GM12878 (cell line): Measurements from ENCODE around the gene RNU6-9. TPM values are rescaled to one million over a fixed set of nuclear protein-coding genes. Genes with fewer than 3 reads are reported as not detected.

Experiments used
- ATAC-seq: fragments of 200-7000 bp; cut with Tn5 transposase; 3 replicates; pipeline ENCODE4 v1.9.1; 2020; ENCODE audit warnings: mild to moderate bottlenecking, moderate library complexity
- BruUV-seq: library from RNA; stranded (reverse); fragments of 400-500 nt; replicated peaks from 2 replicates; lab custom pipeline; 2021; lab: Mats Ljungman, UMichigan
- CTCF ChIA-PET: fragments of 300-600 bp; sonication (Branson Sonifier 250); formaldehyde crosslinking; extraction: SDS; loops from one replicate; lab custom pipeline; 2021; ENCODE audit warnings: inconsistent platforms; lab: Yijun Ruan, JAX
- POLR2A ChIA-PET: fragments of 350-600 bp; formaldehyde crosslinking; extraction: SDS; loops from one replicate; lab custom pipeline; 2021; ENCODE audit warnings: inconsistent platforms; lab: Charles Lee
- RAD21 ChIA-PET: fragments of 300-600 bp; sonication (Branson Sonifier 250); formaldehyde crosslinking; loops from one replicate; lab custom pipeline; 2023; ENCODE audit warnings: antibody characterized with exemption; ENCODE audit not compliant: unreplicated experiment; lab: Charles Lee
- SMC1A ChIA-PET: fragments of 300-600 bp; sonication (Branson Sonifier 250); formaldehyde crosslinking; loops from one replicate; lab custom pipeline; 2023; ENCODE audit not compliant: unreplicated experiment, uncharacterized antibody; lab: Charles Lee
- DNase-seq: peaks from one replicate; pipeline ENCODE4 v3.0.0-alpha.2; 2011; ENCODE audit warnings: low read depth, low spot score
- FAIRE-seq: peaks from 3 replicates; lab custom pipeline; 2011; peaks lifted over from hg19 to GRCh38; lab: Jason Lieb, UNC
- H2AFZ ChIP-seq: 2 replicates; pipeline ENCODE4 v1.6.0; 2011; ENCODE audit warnings: low read depth, low read length, control low read depth; ENCODE audit not compliant: control insufficient read depth
- H3K27ac ChIP-seq: 2 replicates; pipeline ENCODE4 v1.5.1; 2011; ENCODE audit warnings: control low read depth; ENCODE audit not compliant: control insufficient read depth, insufficient read depth
- H3K27me3 ChIP-seq, 2 experiments: replicated peaks in 1 of 2; 2 replicates each; pipeline versions ENCODE4 v1.6.0 to v1.6.1; 2011; ENCODE audit warnings: low read length in 1 of 2; ENCODE audit not compliant: control insufficient read depth in 2 of 2, insufficient read depth in 2 of 2
- H3K36me3 ChIP-seq, 2 experiments: 2 replicates each; pipeline ENCODE4 v1.5.1; 2011; ENCODE audit warnings: low read length in 1 of 2; ENCODE audit not compliant: control insufficient read depth in 2 of 2, insufficient read depth in 2 of 2
- H3K4me1 ChIP-seq: 2 replicates; pipeline ENCODE4 v1.6.1; 2011; ENCODE audit warnings: mild to moderate bottlenecking, low read length, moderate library complexity, mixed read lengths; ENCODE audit not compliant: control insufficient read depth, insufficient read depth
- H3K4me2 ChIP-seq: 2 replicates; pipeline ENCODE4 v1.6.0; 2011; ENCODE audit warnings: control low read depth; ENCODE audit not compliant: control insufficient read depth, insufficient read depth
- H3K4me3 ChIP-seq: fragments of 200-600 bp; sonication (generic); 2 replicates; pipeline ENCODE4 v1.5.1; 2016
- H3K79me2 ChIP-seq: 2 replicates; pipeline ENCODE4 v1.6.0; 2011; ENCODE audit warnings: low read length; ENCODE audit not compliant: control insufficient read depth, insufficient read depth
- H3K9ac ChIP-seq: 2 replicates; pipeline ENCODE4 v1.8.0; 2011; ENCODE audit warnings: low read length, control low read depth, mixed read lengths; ENCODE audit not compliant: control insufficient read depth, insufficient read depth
- H3K9me3 ChIP-seq: replicated peaks from 3 replicates; pipeline ENCODE4 v1.5.1; 2011; ENCODE audit warnings: mild to moderate bottlenecking, low read length; ENCODE audit not compliant: control insufficient read depth, insufficient read depth
- H4K20me1 ChIP-seq: 2 replicates; pipeline ENCODE4 v1.6.0; 2011; ENCODE audit not compliant: control insufficient read depth, insufficient read depth
- CBFB ChIP-seq: IDR thresholded peaks from 2 replicates; pipeline ENCODE4 v1.6.1; 2016; ENCODE audit warnings: antibody characterized with exemption, low read depth
- DPF2 ChIP-seq: fragments of 450-650 bp; IDR thresholded peaks from 2 replicates; pipeline ENCODE4 v1.6.1; 2017; ENCODE audit warnings: mild to moderate bottlenecking
- MTA3 ChIP-seq: IDR thresholded peaks from 2 replicates; pipeline ENCODE4 v1.6.1; 2012; ENCODE audit warnings: low read length, inconsistent platforms, borderline replicate concordance
- NBN ChIP-seq: fragments of 450-650 bp; IDR thresholded peaks from 2 replicates; pipeline ENCODE4 v1.6.1; 2016
- NR2C2 ChIP-seq: IDR thresholded peaks from 2 replicates; pipeline ENCODE4 v1.6.1; 2011; ENCODE audit warnings: borderline replicate concordance, low read depth; ENCODE audit not compliant: control insufficient read depth, insufficient read length
- PML ChIP-seq: IDR thresholded peaks from 2 replicates; pipeline ENCODE4 v1.6.1; 2012; ENCODE audit warnings: low read length, inconsistent platforms
- STAT1 ChIP-seq: fragments of 450-650 bp; conservative IDR thresholded peaks from 2 replicates; pipeline ENCODE4 v1.6.1; 2014; ENCODE audit warnings: antibody characterized with exemption, mild to moderate bottlenecking
- ZNF384 ChIP-seq: IDR thresholded peaks from 2 replicates; pipeline ENCODE4 v1.6.1; 2012; ENCODE audit warnings: low read depth, mild to moderate bottlenecking, low read length, improper control_type of control experiment, borderline replicate concordance
- WGBS: methylation state at CpG from one replicate; pipeline ENCODE4 v1.1.6; 2016; ENCODE audit warnings: low lambda C conversion rate; ENCODE audit not compliant: insufficient replicate concordance, insufficient coverage; ENCODE audit errors: missing lambda C conversion rate; 5-methylcytosine and 5-hydroxymethylcytosine counted together
- in situ Hi-C: fragments of 300-500 bp; cut with MboI; formaldehyde crosslinking; loops from 9 replicates; pipeline ENCODE4 v1.14.3; 2018; ENCODE audit warnings: mixed read lengths
- intact Hi-C: fragments of 100-400 bp; cut with micrococcal nuclease; formaldehyde crosslinking; loops from one replicate; pipeline ENCODE4 v1.14.2; 2022; ENCODE audit not compliant: unreplicated experiment
- polyA plus RNA-seq, 11 experiments: library from polyadenylated mRNA; depleted of rRNA in 4 of 11; unstranded in 6 of 11; stranded (reverse) in 5 of 11; fragments of >200 nt; fragmentation: Nextera tagmentation in 4 of 11; fragmentation: Illumina TruSeq in 1 of 11; extraction: Ambion mirVana in 4 of 11; extraction: Trizol in 1 of 11; gene quantifications; 1 replicate in 1 of 11; 2 replicates in 10 of 11; pipeline versions ENCODE4 v1.2.1 to v1.2.3, GENCODE V29; 2011 to 2016; ENCODE audit warnings: inconsistent platforms in 2 of 11, missing spikeins in 2 of 11, low read depth in 1 of 11
- total RNA-seq, 4 experiments: library from RNA; depleted of rRNA in 3 of 4; stranded (reverse); fragments of >200 nt in 3 of 4; fragmentation: Illumina TruSeq in 1 of 4; extraction: Trizol in 1 of 4; gene quantifications; 2 replicates each; pipeline versions ENCODE4 v1.2.1 to v1.2.3, GENCODE V29; 2013 to 2021
- TF ChIP-seq, protein P1 (sequence below), 3 experiments: IDR thresholded peaks in 2 of 3; conservative IDR thresholded peaks in 1 of 3; 2 replicates each; pipeline ENCODE4 v1.5.1; 2011; ENCODE audit warnings: low read depth in 3 of 3, low read length in 3 of 3, mild to moderate bottlenecking in 3 of 3, control low read depth in 2 of 3, moderate library complexity in 2 of 3, inconsistent platforms in 1 of 3, mixed read lengths in 1 of 3; ENCODE audit not compliant: control insufficient read depth in 2 of 3, insufficient read depth in 1 of 3; ENCODE audit errors: extremely low read depth in 1 of 3

RNU6-9 gene
- total and polyA plus RNA-seq, 10 of the 15 experiments (the other 5 are each of a cell fraction or from before 2014, with no cell fraction given) = not detected

DNA sequence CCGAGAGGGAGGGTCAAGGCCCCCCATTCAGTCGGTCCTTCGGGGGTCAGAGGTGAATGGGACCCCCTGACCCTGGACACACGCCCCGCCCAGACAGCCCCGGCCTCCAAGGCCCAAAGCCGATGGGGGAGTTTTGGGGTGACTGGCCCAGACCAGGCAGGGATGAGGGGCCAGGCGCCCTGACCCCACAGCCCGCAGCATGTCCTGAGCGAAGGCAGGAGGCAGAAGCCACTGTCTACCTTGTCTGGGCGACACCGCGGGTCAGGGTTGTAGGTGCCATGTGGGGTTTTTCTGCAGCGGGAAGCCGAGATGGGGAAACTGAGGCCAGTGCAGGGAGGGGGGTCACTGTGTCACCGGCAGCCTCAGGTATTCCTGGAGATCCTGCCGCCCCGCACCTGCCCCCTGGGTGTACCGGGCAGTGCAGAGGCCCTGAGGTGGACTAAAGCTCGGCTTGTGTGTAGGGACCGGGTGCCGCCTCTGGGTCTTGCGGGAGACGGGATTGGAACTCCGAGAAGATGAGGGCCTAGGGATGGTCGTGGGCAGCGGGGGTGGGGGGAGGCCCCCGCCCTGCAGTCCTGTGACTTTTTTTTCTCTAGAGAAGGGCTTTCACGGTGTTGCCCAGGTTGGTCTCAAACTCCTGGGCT is 41.0 kb downstream of the RNU6-9 start:
- Histone ChIP-seq H3K27ac (no peak overlapping the region; the same call in 1 of the 2 replicates), H3K9me3 (peaks cover 4% of the 10 kb centered on the region), H3K79me2 (peaks cover 58% of the 10 kb centered on the region), H3K9ac (no peak overlapping the region), H2AFZ (no peak overlapping the region), H3K4me1 (peaks cover 21% of the 10 kb centered on the region), H3K27me3 (no peaks in the 10 kb centered on the region), H3K4me2 (no peak overlapping the region; the same call in 1 of the 2 replicates), H3K36me3 (peaks cover 9 to 21% of the 10 kb centered on the region in 2 experiments), H3K4me3 (no peak overlapping the region), H4K20me1 (no peaks in the 10 kb centered on the region)
- ATAC-seq (no peak), FAIRE-seq (no peak), DNase-seq (no peak)
- in situ Hi-C loops (no loop called here), intact Hi-C loops (no loop called here)
- CTCF ChIA-PET = interaction anchor here (1.4 to 2.2 kb wide), 2 partner anchors 50 to 71 kb away, joined by 4 to 7 read pairs; partner anchors contain the start of gene WDR18
- RAD21 ChIA-PET = interaction anchor here (0.8 to 2.4 kb wide), 3 partner anchors 11 to 50 kb away, joined by 3 to 10 read pairs (median 9); partner anchors contain the start of gene WDR18
- POLR2A ChIA-PET = interaction anchor here (0.6 to 1.4 kb wide), 2 partner anchors 12 to 30 kb away, joined by 3 read pairs; no protein-coding TSS in a partner anchor
- no TSS peak for BruUV-seq
- 87% methylated on average over 27 of the region's 29 CpGs for WGBS
- SMC1A ChIA-PET = no interaction called here
- TF ChIP-seq PML (no peak), ZNF384 (no peak), STAT1 (no peak), NBN (no peak), NR2C2 (no peak), CBFB (no peak), DPF2 (no peak), MTA3 (no peak)
- TF ChIP-seq, protein P1, sequence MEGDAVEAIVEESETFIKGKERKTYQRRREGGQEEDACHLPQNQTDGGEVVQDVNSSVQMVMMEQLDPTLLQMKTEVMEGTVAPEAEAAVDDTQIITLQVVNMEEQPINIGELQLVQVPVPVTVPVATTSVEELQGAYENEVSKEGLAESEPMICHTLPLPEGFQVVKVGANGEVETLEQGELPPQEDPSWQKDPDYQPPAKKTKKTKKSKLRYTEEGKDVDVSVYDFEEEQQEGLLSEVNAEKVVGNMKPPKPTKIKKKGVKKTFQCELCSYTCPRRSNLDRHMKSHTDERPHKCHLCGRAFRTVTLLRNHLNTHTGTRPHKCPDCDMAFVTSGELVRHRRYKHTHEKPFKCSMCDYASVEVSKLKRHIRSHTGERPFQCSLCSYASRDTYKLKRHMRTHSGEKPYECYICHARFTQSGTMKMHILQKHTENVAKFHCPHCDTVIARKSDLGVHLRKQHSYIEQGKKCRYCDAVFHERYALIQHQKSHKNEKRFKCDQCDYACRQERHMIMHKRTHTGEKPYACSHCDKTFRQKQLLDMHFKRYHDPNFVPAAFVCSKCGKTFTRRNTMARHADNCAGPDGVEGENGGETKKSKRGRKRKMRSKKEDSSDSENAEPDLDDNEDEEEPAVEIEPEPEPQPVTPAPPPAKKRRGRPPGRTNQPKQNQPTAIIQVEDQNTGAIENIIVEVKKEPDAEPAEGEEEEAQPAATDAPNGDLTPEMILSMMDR (IDR thresholded peaks at IDR 0.05 in 2 of 3, conservative IDR thresholded peaks at IDR 0.05 in 1 of 3; ENCODE audit: control insufficient read depth in 2 of 3, extremely low read depth in 1 of 3, insufficient read depth in 1 of 3, low read depth in 3 of 3, low read length in 3 of 3) = no peak
